HG03097 (cell line): ENCODE results near the gene GRK5.

Experiments
- ATAC-seq: cut with Tn5 transposase; IDR thresholded peaks from one replicate; pipeline ENCODE4 v1.9.1; 2021; ENCODE audit not compliant: unreplicated experiment, low FRiP score

The GRK5 gene

DNA sequence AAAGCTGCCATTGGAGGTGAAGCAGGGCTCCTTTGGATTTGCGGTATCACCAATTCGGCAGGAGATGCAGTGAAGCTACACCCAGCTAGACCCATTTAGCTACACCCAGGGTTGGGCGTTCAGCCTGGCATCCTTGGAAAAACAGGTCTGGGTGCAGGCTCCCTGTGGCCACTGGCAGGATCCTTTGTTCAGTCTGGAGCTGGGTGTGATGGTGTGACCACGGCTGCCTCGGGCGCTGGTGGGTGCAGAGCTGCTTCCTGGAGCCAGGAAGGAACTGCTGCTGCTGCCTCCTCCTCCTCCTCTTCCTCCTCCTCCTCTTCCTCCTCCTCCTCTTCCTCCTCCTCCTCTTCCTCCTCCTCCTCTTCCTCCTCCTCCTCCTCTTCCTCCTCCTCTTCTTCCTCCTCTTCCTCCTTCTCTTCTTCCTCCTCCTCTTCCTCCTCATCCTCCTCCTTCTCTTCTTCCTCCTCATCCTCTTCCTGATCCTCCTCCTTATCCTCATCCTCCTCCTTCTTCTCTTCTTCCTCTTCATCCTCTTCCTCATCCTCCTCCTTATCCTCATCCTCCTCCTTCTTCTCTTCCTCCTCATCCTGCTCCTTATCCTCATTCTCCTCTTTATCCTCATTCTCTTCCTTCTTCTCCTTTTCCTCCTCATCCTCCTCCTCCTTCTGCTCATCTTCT, 84.0 kb downstream of the GRK5 start:
- ATAC-seq: no peak

DNA sequence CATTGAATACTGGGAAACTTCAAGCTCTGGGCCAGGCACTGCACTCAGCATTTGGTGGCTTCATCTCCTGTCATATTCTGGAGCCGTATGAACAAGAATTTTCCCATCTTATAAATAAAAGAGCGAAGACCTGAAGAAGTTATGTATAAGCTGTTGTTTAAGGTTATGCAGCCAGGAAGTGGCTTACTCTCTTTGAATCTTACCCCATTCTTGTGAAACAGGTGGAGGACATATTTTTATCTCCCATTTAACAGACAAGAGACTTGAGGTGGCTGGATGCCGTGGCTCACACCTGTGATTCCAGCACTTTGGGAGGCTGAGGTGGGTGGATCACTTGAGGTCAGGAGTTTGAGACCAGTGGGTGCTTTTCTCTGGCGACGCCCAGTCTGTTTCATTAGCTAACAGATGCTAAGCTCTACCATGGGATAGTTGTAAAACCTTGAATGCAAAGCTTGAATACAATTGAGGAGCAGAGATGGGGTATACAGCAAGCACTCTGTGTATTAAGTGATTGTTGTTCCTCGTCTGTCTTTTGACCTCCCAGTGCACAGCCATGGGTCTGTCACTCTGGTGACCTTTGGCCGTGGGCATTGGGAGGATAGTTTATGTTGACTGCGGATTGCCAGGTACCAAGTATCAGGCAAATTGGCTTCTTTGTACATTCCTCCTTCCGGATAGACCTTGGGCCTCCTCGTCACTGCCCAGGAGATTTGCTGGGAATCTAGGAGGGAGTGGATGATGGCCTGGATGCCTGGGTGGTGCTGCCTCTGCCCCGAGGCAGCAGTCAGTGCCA, 85.8 kb downstream of the GRK5 start:
- ATAC-seq: no peak

DNA sequence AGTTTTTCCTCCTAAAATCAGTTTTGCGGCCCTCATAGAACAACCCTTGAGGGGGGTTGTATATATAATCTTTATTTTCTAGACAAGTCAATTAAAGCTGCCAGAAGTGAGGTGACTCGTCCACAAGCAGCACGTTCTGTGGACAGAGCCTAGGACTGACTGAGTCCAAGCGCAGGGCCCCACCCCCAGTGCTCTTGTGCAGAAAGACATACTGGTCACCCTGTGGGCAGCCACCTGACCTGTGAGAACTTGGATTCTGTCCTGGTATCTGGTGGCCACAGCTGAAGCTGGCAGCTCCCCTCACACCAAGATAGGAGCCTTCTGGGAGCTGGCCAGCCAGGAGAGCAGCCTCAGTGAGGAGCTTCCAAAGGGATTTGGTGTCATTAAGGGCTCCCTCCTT, 89.3 kb downstream of the GRK5 start:
- ATAC-seq: no peak

DNA sequence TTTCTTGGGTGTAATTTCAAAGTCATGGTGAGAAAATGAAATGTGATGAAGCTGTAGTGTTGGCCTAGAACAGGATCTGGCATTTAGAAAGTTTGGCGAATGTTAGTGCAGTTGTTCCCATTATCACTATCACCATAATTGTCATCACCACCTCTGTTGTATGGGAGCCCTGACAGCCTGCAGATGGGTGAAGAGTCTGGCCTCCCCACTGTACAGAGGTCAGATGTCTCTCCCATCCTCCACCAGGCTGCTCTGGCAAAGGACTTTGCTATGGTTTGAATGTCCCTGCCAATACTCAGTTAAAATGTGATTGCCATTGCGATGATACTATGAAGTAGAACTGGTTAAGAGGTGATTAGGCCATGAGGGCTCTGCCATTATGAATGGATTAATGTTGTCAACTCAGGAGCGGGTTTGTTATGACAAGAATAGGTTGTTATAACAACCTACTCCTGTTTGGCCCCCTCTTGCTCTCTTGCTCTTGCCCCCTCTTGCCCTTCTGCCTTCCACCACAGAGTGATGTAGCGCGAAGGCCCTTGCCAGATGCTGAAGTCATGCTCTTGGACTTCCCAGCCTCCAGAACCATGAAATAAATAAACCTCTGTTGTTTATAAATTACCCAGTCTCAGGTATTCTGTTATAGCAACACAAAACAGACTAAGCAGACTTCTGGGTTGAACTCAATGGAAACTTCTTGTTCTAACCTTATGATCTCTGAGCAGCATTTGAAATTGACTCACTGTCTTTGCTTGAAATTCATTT, 90.0 kb downstream of the GRK5 start:
- ATAC-seq: no peak

DNA sequence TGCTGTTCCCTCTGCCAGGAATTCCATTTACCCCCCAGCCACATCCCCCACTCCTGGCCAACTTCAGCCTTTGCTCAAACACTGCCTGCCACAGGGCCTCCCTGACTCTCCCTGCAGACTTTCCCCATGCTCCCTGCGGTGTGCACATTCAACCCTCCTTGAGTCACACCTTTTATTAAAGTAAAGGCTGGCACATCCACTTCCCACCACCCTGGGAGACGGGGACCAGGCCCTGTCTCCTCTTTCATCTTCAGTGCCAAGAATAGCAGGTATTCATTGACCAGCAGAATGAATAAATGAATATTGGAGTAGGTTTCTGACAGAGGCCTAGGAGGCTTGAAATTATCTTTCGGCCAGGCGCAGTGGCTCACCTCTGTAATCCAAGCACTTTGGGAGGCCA, 91.4 kb downstream of the GRK5 start:
- no peak for ATAC-seq

DNA sequence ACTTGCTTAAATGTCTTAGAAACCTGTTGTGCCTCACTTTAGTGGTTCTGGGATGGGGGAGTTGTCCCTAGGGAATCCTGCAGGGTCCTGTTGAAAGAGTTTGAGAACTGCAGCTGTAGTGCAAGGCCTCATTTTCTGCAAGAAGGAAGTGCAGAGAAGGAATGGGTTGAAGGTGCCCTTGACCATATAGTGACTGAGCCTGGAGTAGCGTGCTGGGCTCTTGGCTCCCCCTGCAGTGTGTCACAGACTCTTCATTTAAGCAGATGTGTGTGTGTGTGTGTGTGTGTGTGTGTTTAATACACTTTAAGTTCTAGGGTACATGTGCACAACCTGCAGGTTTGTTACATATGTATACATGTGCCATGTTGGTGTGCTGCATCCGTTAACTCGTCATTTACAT, 92.2 kb downstream of the GRK5 start:
- no peak for ATAC-seq

DNA sequence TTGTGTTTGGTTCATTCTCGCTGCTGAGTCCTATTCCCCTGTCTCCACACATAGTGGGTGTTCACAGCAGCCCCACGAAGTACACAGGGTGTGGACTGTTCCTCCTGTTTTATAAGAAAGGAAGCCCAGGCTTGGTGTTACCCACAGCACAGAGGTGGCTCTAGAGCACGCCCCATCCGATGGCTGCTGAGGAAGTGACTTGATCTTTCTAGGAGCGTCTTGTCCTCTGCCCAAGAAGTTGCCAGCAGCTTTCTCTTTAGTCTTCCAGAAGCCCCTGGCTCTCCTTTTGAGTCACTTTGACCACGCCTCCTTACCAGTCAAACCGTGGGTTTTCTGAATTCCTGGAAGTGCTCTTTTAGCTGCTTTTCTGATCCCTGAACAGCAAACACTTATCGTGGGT, 94.0 kb downstream of the GRK5 start:
- ATAC-seq: no peak

DNA sequence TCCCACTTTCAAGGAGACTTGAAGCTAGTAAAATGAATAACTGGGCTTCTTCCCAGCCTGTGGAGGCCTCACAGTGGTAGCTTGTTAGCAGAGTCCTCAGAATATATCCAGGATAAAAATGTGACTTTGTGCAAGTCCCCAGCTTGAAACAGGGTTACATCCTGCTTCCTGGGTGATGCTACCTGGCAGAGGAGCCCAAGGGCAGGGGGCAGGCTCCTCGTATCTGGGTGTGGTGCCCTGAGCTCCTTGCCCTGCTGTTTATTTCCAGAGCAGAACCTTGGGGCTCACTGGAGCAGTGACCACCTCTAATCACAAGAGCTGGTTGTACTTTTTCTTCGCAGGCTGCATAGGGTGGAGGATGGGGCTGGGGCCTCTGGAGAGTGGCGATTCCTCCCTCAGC, 94.8 kb downstream of the GRK5 start:
- ATAC-seq: no peak

DNA sequence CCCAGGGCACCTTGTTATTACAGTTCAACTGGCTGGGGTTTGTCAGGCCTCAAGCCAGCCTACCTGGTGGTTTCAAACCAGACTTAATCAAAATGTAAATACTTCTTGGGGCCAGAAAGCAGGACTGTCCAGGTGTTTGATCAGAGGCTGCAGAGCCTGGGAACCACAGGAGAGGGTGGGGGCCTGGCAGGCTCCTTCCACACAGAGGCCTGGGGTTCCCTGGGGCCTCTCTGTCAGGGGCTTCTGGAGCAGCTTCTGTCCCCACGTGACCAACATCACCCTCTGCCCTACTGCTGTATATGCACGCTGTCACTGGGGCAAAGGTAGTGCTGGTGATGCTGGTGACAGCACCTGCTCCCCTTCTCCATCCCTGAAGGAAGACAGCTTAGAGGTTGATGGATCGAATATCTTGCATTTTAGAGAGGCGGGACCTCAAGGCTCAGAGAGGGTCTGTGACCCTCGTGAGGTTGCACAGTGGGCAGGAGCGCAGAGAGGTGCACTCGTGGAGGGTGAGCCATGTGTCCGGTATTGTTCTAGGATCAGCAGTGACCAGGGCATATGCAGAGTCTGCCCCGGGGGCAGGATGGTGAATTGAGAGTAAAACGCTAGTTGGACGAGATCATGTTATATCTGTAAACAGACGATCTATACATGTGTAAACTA, 95.4 kb downstream of the GRK5 start:
- ATAC-seq: no peak

DNA sequence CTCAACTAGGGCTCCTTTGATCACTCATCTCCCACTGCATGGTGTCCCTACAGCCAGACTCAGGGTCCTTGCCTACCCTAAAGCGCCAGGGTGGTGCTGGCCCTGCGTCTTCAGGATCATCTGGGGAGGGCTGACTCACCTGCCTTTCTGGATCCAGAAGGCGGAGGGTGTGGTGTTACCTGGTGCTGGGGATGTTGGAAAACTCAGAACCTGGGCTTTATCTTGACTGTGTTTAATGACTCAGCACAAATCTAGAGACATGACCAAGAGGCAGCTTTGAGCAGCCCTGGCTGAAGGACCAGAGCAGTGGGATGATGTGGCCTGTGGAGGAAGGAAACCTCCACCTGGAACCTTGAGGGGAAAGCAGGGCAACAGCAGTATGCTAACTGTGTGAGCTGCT, 96.5 kb downstream of the GRK5 start:
- ATAC-seq: no peak

DNA sequence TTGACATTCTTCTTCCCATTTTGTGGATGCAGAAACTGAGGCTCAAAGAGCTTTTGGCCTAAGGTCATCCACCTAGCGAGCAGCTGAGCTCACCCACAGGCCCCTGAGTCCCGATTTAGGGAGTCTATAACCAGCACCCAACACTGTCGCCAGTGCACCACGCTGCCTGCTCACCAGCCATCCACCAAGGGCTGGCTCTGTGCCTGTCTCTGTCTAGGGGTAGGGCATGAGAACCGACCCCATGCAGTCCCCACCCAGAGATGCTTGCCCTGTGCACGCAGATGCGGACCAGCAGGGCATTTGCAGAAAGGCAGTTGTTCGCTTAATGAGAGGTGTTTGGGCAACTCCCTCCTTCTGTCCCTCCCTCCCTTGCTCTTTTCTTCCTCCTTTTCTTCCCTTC, 97.2 kb downstream of the GRK5 start:
- ATAC-seq: no peak

DNA sequence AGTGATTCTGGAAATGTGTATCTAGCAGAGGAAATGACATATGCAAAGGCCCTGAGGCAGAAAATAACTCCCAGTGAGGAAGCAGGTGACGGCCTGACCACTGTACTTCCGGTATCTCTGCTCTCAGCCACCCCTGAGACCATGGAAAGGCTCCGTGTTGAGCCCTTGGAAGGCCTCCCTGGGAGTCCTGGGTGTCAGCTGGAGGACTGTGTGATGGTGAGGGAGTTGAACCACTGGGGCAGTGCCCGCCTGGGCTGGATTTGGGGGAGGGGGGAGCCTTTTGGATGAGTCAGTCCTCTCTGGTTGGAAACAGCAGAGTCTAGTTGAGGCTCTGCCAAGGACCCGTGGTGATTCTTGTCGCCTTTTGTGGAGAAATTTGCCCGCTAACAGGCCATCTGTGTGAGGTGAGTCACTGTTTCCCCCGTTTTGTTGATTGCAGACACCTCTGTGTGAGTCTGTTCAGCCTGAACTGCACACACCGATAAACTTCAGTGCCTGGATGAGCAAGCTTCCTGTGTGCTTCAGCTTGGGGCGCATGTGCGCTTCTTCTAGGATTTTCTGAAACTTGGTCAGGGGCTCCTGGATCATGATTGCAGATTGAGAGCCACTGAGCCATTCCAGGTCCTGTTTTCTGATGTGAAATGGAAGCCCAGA, 98.6 kb downstream of the GRK5 start:
- peak; percentile 45 for ATAC-seq

DNA sequence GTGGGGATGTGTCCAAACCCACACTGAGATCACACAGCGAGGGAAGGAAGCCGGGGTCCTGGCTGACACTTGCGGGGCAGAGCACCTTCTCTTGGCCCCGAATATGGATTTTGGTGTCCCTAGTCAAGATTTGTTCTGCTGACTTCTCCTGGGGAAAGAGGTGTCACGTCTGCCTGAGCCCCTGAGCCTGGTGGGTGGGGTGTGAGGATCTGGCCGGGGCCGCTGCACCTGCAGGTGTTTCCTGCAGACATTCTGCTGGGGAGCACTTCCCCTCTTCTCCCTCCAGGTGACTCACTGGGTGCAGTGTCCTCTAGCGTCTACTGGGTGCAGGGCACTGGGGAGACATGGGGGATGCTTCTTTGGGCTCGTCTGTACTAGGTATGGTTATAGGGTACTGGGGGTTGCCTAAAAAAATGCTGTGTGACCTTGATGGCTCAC, 99.2 kb downstream of the GRK5 start:
- peak; percentile 63 for ATAC-seq

DNA sequence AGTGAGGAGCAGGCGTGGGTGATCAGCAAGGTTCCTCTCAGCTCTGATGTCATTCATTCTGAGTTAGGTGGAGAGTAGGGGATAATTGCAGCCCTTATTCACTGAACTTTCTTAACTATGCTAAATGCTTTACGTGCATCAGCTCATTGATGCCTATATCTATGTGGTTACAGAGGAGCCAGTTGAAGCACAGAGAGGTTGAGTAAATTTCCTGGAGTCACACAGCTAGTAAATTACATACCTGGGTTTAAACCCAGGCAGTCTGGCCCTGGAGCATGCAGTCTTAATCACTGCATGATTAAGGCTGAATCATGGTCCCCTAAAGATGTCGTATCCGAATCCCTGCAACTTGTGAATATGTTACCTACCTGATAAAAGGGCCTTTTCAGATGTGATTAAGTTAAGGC, 99.6 kb downstream of the GRK5 start:
- ATAC-seq: no peak

DNA sequence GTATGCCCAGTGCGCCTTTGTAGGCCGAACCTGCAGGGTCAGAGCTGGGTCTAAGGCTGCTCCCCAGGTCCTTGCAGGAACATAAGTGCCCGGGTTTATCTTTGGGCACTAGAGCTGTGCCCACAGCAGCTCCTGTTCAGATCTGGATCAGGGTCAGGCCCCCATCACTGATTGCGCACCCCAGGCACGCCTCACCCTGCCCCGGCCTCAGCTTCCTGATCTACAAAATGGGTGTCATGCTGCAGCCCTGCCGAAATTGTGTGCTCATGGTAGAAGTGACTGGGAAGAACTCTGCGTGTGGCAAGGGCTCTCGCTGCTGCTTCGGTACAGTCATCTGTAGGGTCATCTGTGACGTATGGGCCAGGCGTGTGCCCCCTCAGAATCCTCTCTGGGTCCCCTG, 100.7 kb downstream of the GRK5 start:
- no peak for ATAC-seq

DNA sequence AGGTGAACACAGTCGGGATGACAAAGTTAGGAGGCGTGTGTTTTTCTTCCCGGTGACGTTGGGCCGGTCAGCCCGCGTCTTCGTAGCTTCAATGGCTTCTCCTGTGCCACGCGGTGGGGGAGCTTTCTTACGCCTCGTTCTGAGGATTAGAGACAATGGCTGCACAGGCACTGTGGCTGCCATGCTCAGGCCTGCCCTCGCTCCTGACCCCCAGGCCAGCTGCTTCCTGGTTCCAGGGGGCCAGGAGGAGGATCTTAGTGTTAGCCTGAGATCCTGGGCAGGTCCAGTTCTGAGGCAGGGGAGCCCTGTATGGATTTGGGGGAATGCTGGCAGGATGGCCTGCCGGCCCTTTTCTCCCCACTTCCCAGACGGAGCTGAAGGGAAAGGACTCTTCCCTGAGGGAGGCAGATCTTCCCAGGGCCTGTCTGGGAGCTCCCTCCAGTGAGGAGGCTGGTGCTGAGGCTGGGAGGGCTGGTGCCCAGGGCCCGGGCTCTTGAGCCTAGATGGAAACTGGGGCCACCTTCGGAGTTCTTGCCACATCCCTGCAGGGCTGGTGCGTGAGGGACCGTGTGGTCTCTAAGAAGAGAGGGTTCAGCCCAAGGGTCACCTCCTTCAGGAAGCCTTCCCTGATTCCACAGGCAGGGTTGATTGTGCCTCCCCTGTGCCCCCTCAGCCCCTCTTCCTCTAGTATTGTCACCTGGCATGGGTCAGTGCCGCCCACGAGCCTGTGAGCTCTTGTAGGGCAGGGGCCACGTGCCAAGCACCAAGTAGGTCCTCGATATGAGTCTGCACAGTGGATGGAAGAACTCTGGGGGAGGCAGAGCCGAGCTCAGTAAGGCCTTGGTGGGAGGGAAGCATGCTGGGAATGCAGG, 101.4 kb downstream of the GRK5 start:
- ATAC-seq: no peak

DNA sequence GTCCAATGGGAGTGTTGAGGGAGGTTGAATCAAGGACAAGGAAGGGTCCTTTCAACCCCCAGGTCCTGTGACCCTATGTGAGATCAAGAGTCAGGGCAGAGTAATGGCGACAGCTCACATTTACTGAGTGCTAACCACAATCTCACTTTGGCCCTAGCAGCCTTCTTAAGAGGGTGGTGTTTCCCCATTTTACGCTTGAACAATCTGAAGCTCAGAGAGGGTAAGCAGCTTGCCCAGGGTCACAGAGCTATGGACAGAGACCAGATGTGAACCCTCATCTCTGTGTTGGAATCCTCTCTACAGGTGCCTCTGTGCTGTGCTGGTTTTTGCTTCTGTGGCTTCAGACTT, 102.0 kb downstream of the GRK5 start:
- no peak for ATAC-seq

DNA sequence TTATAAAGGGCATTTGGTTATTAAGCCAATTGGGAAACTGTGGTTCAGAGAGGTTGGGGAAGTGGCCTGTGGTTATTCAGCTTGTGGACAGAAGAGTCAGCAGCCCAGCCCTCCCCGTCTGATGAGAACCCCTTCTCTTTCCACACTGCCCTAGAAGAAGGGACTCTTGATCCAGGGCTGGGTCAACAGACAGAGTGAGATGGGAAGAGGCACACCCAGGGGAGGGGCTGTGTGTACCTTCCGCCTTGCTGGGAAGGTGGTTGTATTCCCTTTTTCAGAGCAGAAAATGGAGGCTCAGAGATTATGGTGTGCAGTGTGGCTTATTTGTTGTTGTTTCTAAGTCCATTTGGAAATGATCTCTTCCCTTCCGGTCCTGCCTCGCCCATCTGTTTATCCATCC, 103.4 kb downstream of the GRK5 start:
- no peak for ATAC-seq

DNA sequence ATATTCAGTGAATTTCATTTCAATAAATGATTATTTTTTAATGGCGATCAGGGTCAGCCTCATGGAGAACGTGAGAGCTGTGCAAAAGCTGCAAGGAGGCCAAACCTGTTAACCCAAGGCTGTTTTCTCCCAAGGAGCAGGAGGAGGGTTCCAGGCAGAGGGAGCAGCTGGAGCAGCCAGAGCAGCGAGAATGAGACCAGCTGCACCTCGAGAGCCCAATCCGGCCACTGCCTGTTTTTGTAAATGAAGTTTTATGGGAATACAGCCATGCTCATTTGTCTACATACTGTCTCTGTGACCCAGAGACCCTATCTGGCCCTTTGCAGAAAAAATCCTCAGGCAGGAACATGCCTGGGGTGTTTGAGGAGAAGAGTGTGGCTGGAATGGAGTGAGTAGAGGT, 104.9 kb downstream of the GRK5 start:
- no peak for ATAC-seq

DNA sequence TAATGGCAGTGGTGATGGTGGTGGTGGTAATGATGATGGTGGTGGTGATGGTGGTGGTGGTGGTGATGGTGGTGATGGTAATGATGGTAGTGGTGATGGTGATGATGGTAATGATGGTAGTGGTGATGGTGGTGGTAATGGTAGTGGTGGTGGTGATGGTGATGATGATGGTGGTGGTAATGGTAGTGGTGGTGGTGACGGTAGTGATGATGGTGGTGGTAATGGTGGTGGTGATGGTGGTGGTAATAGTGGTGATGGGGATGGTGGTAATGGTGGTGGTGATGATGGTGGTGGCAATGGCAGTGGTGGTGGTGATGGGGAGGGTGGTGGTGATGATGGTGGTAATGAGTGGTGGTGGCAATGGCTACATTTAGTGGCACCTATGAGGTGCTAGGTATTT, 105.7 kb downstream of the GRK5 start:
- no peak for ATAC-seq
